HG03045 (cell line): ENCODE data around the gene BCL11A.
A peak's percentile ranks its signal among the peaks of the same experiment; 100 is the strongest.

Experiments
- ATAC-seq: cut with Tn5 transposase; IDR thresholded peaks from one replicate; pipeline ENCODE4 v1.9.1; 2021; ENCODE audit warnings: mild to moderate bottlenecking, moderate library complexity; ENCODE audit not compliant: unreplicated experiment

The BCL11A gene

GRCh38 chr2:60490441-60490840 lies 63.0 kb downstream of the BCL11A start:
- no peak for ATAC-seq

GRCh38 chr2:60489289-60489688 lies 64.2 kb downstream of the BCL11A start:
- no peak for ATAC-seq

GRCh38 chr2:60488291-60488690 lies 65.2 kb downstream of the BCL11A start:
- peak; percentile 63 for ATAC-seq

GRCh38 chr2:60487174-60487573 lies 66.3 kb downstream of the BCL11A start:
- no peak for ATAC-seq

GRCh38 chr2:60486551-60486950 lies 66.9 kb downstream of the BCL11A start:
- no peak for ATAC-seq

- ATAC-seq = no peak
These were observed 67.4 kb downstream of the BCL11A start for GRCh38 chr2:60486067-60486466.

- no peak for ATAC-seq
These were observed 67.9 kb downstream of the BCL11A start for GRCh38 chr2:60485550-60485949.

- ATAC-seq = no peak
These were observed 68.4 kb downstream of the BCL11A start for GRCh38 chr2:60485055-60485454.

- no peak for ATAC-seq
These were observed 69.3 kb downstream of the BCL11A start for GRCh38 chr2:60484133-60484645.

- ATAC-seq = no peak
These were observed 70.1 kb downstream of the BCL11A start for GRCh38 chr2:60483401-60483800.

GRCh38 chr2:60482222-60482621 lies 71.2 kb downstream of the BCL11A start:
- ATAC-seq = no peak

GRCh38 chr2:60481257-60481656 lies 72.2 kb downstream of the BCL11A start:
- ATAC-seq = no peak

- ATAC-seq = no peak
These were observed 73.2 kb downstream of the BCL11A start for GRCh38 chr2:60480089-60480773.

GRCh38 chr2:60479226-60480088 lies 74.0 kb downstream of the BCL11A start:
- no peak for ATAC-seq

GRCh38 chr2:60478660-60479059 lies 74.8 kb downstream of the BCL11A start:
- no peak for ATAC-seq

- no peak for ATAC-seq
These were observed 77.1 kb downstream of the BCL11A start for GRCh38 chr2:60476206-60476954.

GRCh38 chr2:60475123-60475830 lies 78.2 kb downstream of the BCL11A start:
- no peak for ATAC-seq

GRCh38 chr2:60474301-60474700 lies 79.2 kb downstream of the BCL11A start:
- ATAC-seq = no peak

GRCh38 chr2:60473546-60473945 lies 79.9 kb downstream of the BCL11A start:
- no peak for ATAC-seq

GRCh38 chr2:60472663-60473289 lies 80.7 kb downstream of the BCL11A start:
- ATAC-seq = no peak
